GM21723 (cell line): Measurements from ENCODE around the gene RREB1.

Experiments used
- ATAC-seq: cut with Tn5 transposase; IDR thresholded peaks from one replicate; pipeline ENCODE4 v1.9.1; 2021; ENCODE audit warnings: mild to moderate bottlenecking, moderate library complexity; ENCODE audit not compliant: unreplicated experiment

RREB1 gene

DNA sequence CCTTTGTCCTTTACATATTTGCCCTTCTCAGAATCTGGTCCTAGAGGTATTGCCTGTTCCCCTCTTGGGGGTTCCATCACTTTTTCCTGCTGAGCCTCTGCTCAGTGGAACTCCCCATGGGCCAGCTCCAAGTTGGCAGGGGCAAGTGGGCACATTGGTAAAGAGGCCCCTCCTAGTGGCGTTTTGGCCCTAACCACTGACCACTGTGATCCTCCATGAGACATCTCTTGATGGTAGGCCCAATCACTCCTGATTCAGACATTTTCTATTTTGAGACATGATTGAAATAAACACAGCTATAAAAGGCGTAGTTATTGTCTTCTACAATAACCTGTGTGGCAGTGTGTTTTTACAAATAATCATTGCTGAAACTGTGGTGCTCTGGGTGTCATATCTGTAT, 83.0 kb downstream of the RREB1 start:
- no peak for ATAC-seq

DNA sequence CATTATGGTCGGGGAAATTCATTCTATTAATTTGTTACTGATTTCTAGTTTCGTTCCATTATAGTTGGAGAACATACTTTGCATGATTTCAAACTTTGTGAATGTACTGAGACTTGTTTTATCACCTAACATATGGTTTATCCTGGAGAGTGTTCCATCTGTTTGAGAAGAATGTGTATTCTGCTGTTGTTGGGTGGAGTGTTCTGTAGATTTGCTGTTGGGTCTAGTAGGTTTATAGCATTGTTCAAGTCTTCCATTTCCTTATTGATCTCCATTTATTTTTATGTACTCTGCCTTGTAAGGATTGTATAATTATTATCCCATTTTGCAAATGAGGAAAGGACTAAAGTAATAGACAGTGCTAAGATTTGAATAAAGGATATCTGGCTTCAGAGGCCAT, 85.4 kb downstream of the RREB1 start:
- ATAC-seq: no peak

DNA sequence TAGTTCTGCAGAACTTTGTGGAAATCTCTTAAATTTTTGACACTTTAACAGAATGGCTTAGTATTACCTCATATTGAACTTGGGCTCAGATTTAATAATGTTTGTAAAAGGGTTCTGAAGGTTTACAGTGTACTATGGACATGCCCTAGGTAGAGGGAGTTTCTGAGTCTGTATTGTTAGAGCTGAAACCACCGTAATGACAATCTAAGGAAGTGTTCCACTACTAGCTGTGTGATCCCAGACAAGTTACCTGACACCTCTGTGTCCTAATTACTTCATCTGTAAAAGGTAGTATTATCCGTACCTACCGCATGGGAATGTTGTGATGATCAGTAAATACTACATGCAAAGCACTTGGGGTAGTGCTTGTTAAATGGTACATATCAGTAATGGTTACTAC, 86.9 kb downstream of the RREB1 start:
- ATAC-seq: no peak

DNA sequence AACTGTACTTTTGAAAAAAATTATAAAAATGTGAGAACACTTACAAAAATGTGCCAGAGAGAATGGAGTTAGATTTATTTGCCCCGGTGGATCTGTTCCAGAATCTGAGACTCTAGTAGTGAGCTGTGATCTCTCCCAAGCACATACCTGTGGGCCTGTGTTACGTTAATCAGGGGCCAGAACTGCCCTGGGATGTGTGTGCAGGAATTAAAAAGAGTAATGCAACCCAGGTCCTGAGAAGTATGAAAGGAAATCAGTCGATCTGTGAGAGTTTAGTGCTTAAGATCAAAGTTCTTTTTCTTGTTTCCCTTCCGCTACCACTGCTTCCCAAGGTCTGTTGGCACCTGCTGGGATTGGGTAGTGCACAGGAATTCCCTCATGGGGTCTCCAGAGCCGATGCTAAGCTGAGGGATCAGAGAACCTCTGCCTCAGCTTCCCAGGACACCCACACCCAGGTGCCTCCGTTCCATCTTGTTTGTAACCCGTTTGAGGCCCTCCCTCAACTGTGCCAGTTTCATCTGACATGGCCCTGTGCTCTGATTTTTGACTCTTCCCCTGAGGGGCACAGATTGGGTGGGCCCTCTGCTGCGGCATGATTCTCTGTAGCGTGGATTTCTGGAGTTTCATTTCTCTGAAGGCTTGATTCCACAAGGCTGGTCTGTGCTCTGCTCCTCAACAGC, 87.7 kb downstream of the RREB1 start:
- no peak for ATAC-seq

DNA sequence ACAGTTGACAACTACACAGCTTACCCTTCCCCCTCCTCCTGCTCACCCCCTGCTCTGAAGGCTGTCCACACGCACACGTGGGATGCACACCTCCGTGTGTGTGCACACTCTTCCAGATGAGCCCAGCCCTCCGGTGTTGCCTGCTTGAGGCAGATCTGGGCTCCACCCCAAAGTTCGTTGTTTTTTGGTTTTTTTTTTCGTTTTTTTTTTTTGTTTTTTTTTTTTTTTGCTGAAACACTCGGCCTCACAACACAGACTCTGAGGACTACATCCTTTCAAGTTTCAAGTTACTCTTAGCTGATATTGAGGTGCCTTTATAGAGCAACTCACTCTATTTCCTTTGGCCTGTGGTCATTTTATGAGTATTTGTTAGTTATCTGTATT, 88.2 kb downstream of the RREB1 start:
- ATAC-seq: no peak

DNA sequence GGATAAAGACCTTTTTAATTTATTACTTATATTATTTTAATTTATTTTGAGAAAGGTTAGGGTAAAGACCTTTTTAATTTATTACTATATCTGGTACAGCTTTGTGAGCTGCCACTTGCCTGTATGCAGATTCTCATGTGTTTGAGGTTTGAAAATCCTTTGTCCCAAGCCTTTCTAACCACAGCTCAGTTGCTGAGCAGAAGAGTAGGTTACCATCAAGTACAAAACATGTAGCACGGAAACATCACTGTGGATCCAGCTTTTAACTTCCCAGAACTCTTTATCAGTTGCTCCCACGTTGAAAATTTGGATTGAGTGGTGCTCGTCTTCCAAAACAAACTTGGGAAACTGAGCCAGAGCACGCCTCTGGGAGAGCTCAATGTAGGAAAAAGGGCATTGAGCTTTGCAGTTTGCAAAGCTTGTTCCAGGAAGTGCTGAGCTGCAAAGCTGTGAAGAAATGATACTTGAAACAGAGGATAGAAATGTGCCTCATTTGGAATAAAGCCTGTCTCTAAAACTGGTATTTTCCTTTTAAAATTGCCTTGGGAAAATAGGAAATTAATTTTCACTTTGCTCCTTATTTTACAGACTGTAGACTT, 89.0 kb downstream of the RREB1 start:
- ATAC-seq: no peak

DNA sequence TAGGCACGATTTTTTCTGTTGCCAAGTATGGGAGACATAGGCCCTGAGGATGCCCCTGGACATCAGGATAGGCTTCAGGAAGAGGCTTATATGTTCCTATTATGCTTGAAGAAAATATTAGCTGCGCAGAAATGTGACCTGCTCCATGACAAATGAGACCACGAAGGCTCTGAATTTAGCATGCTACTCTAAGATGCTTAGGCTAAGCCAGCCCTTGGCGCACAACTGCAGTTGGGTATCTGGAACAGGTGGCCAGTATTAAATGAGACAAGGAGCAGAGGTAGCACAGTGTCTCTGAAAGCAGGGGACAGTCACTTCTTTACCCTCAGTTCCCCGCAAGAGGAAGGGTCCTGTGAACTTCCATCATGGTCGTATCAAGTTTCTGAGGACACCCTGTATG, 90.0 kb downstream of the RREB1 start:
- ATAC-seq: no peak

DNA sequence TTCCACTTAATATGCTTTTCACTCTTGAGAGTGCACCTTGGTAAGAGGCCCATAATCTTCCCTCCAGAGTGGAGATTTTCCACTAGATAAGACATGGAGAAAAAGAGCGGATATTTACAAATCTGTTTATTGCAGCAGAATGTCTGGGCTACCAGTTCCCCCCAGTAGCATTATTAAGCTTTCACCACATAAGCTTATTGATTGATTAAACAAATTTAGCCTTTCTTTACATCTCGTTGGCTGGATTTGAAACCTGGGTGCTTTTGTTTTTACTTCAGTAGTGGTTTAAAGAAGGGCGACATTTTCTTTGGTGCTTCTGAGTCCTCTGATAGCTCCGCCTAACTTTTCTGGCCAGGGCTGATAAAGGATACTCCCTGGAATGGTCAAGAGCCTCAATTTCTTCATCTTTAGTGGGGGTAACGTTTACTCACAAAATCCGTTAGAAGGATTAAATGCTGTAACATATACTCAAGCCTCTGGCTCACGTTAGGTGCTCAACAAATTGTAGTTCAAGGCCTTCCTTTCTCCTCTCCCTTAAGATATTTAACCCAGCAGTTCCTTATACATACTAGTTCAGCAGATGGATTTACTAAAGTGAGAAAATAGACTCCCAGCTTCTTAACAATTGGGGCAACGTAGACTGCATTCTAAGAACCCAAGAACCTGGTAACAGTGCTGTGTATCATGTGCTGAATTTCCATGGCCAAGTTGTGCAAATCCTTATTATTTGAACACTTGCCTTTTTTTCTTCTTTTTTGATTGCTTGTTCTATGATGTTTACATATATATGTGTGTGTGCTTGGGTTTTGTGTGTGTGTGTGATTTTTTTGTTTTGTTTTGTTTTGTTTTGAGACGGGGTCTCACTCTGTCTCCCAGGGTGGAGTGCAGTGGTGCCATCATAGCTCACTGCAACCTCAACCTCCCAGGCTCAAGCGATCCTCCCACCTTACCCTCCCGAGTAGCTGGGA, 91.4 kb downstream of the RREB1 start:
- ATAC-seq: no peak

DNA sequence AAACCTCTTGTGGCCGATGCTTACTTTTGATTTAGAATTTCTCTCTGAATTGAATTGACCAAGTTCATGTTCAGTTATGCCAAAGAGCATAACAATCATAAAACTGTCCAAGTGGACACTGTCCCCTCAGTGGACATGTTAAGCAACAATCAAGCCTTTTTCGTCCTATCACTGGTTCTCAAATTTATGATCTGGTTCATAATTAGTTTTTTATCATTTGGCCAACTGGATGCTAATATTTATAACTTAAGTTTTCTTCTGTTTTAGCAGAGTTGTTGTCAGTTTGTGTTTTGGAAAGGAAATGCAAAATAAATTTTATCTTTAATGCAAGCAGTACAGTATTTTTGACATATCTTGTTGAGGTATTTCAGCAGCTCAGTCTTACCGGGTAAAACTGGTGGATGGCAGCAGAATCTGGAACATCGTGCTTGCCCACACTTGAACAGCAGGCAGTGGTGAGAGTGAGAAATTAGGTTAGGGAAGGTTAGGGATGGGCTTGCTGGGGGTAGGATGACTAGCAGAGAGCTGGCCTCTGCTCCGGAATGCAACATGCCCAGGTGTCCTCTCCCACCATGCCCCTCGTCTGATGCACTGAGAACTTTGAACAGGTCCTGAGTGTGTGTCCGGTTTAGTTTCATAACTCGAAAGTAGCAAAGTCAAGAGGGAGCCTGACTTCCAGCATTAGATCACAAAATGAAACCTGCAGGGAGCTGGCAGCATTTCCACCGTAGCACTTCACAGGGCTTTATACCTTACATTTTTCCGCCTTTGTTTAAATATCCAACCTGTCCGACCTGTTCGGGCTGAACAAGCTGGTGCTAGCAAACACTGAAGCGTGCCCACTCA, 93.1 kb downstream of the RREB1 start:
- no peak for ATAC-seq

DNA sequence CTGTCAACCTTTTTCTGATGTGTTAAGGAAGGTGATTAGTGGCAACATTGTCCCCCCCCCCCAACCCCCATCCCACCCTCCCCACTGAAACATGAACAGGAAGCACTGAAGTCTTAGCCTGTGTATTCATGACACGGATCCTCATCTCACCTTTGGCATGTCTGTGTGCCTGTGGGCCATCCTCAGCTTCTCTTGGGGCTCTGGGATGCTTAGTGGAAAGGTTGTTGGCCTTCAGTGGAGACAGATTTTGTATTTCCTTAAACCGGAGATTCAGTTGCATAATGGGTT, 93.6 kb downstream of the RREB1 start:
- ATAC-seq: no peak

DNA sequence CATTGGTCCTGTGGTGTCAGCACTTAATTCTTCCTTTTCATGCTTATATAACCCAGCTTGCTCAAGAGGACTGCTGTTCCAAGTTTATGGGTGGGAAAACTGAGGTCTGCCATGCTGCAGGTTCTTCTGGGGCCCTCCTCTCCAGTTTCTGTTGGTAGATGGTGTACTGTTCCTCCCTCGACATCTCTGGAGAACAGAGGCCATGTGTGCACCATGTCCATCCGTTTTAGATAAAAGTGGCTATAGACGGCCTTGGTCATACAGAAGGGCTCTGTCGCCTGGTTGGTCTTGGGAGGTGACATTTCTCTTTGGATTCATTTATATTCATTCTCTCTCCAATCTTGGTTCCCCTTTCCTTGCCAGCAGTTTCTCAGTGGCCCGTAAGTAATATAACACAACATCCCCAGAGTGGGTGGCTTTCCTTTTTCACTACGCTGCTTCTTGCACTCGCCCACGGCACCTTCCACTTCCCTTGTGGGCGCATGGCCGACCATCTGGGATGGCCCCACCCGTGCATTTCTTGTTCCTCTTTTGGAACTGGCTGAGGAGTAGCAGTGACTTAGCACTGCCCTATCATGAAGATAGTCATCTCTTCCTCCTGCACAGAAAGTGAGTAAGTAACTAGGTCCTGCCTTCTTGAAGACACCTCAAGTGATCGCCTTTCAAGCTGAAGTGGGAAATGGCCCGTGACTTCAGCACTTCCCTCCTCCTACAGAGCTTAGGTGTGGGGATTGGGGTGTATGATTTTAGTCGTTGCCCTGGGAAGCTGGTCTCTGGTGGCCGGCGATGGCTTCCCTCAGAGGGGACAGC, 94.2 kb downstream of the RREB1 start:
- peak; percentile 95 for ATAC-seq

DNA sequence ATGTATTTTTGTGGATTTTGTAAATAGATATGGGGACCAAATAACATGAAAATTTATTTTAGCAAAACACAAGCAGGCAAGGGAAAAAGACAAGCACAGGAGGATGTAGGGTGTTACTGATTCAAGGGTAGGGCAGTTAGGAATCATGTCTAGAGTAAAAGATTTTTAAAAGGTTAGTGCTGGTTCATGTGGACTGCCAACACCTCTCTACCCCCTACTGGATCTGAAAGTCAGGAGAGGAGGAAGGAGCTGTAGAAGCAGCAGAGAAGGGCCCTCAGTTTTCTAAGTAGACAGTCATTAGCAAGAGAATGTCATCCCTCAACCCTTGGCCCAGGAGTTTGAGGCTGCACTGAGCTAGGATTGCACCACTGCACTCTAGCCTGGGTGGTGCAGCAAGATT, 95.2 kb downstream of the RREB1 start:
- no peak for ATAC-seq

DNA sequence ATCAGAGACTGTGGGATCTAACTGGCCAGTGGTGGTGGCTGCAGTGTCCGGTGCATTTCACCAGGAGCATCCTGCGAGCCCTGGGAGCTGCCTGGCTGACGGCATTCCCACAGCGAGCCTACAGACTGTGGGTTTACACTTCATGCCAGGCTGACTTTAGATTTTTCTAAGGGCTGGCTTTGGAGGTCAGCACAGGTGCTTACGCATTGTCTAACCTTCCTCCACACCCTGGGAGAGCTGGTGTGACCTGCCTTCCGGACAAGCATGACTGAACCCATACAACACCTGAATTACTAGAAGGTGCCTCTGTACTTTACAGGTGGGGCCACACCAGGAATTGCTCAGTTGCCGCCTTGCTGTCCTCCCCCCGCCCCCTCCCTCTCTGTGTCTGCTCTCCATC, 96.2 kb downstream of the RREB1 start:
- ATAC-seq: no peak

DNA sequence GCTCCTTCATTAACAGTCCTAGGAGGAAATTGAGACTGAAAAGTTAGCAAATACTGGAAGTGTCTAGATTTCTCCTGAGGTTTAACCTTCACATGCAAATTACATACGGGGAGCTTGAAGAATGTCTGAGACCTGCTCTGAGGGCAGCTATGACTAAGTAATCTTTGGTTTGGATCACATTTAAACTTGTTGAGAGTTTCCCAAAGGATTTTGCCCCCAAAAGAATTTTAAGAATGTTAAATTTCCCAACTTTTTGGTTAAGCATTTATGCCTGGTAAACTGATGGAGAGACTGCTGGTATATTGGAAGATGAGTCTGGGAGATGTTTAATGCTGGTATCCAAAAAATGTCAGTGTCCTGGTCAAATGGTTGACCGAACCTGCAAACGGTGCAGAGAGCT, 97.0 kb downstream of the RREB1 start:
- no peak for ATAC-seq

DNA sequence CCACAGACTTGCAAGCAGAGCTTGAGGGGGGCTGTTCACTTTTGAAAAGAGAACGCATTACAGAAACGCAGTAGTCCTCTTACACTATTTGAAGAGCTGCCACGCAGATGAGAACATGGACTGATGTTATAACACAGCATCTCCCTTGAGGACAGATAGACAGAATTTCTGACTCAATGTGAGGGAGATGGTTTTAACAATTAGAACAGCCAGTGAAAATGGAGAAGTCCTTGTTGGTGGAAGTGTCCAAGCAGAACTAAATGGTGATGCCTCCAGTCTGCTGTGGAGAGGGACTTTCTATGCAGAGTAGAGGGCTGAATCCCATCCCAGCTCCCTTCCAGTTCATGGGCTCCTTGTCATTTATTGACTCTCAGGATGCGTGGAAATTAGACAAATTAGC, 100.0 kb downstream of the RREB1 start:
- no peak for ATAC-seq

DNA sequence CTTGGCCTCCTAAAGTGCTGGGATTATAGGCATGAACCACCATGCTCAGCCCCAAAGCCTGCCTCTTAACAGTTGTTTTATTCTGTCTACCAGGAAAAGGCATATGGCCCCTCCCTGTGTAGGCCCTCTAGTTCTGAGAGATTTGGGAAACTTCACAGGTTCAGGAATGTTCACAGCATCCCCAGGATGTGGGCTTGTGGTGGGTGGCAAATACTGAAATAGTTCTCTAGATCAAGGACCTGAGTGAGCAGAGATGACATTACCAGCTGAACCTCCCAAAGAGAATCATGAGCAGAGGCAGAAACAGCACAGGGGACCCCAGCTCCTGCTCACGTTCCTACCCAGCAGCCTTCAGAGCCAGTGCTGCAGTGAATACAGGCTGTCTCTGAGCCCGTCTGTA, 105.7 kb downstream of the RREB1 start:
- no peak for ATAC-seq

DNA sequence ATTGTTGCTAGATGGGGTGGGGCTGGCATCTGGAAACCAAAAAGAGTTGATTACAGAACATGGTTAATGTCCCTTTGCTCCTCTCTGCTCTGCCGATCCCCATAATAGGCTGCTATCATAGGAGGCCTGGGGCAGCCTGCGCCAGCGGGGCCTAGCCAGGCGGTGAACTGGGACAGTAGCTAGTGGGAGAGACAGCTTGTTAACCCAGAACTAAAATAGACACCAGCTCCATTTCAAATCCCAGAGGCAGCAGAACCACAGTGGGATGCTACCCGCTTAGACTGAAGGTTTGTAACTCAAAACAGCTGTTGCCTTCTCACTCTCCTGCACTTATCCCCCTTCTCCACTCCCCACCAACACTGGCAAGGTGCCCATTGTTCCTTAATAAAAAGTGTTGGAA, 106.7 kb downstream of the RREB1 start:
- ATAC-seq: no peak

DNA sequence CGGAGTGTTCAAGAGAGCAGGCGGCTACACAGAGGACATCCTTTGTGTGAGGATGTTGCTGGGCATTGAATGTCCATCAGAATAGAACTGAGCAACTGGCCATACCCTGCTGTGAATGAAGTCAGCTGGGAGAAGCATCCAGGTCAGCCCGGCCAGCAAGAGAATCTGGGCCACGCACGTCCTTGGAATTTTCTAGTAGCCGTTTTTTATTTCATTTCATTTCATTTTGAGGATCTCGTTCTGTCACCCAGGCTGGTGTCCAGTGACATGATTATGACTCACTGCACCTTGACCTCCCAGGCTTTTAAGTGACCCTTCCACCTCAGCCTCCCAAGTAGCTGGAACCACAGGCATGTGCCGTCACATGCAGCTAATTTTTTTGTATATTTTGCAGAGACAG, 107.4 kb downstream of the RREB1 start:
- ATAC-seq: no peak

DNA sequence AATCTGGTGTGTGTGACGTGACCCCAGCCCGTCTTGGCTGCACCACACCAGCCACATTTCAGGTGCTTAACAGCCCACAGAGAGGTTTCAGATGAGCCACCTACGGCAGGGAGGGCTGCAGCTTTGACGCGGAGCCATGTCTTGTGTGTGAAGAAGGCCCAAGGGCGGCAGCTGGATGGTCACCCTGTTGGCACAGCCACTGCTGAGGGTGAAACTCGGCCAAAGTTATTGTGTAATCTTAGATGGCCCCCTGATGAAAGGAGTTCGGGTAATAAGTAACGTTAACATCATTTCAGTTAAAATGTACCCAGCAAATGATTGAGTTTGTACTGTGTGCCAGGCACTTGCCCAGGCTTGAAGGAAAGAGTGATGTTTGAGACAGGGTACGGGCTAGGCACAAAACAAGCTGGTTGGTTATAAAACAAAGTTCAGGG, 108.1 kb downstream of the RREB1 start:
- no peak for ATAC-seq

DNA sequence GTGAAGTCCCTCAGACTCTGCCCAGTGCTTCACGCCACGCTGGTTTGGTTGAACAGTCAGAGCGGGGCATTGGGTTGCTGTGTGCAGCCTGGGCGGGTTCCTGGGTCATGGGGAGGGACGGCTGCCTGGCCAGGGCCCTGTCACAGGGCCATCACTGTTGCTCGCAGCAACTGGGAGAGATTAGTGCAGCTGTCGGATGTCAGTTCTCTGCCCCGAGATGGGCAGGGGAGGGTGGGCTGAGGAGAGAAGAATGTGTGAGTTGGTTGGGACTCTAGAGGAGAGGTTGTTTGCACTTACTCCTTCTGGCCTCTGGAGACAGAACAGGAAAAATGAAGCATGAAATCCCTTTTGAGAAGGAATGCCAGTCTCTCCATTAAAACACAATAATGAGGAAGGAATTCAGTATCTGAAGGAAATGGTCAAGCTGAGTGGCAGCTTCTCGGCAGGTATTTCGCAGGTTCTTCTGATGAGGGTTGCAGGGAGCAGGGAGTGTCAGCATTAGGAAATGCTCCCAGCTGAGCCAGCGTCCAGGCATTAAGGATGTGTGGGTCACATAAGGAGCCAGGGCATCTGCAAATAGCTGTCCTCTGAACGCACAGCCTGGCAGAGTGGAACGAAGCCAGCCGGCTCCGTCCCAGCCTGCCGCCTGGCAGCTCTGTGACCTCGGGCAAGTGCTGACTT, 109.3 kb downstream of the RREB1 start:
- ATAC-seq: no peak
